Bronchial epithelial cell (primary cell): ENCODE measurements around the gene C10orf71. TPM values are rescaled to one million over a fixed set of nuclear protein-coding genes. Genes with fewer than 3 reads are reported as not detected.

Experiments
- DNase-seq: peaks from one replicate; pipeline ENCODE4 v3.0.0-alpha.2; 2010; ENCODE audit warnings: low read depth
- FAIRE-seq: peaks from 2 replicates; lab custom pipeline; 2011; peaks lifted over from hg19 to GRCh38; lab: Jason Lieb, UNC
- H3K27me3 ChIP-seq: 2 replicates; pipeline ENCODE4 v1.5.1; 2011; ENCODE audit warnings: low read length; ENCODE audit not compliant: control insufficient read depth, insufficient read depth
- H3K36me3 ChIP-seq: 2 replicates; pipeline ENCODE4 v1.5.1; 2011; ENCODE audit warnings: low read length; ENCODE audit not compliant: control insufficient read depth, insufficient read depth
- H3K4me3 ChIP-seq: 2 replicates; pipeline ENCODE4 v1.5.1; 2011; ENCODE audit warnings: mild to moderate bottlenecking, low read depth, low read length, control low read depth
- CTCF ChIP-seq: IDR thresholded peaks from 2 replicates; pipeline ENCODE4 v1.5.1; 2011; ENCODE audit warnings: mild to moderate bottlenecking, moderate library complexity, low read length, control low read depth, inconsistent platforms; ENCODE audit not compliant: insufficient read depth, severe bottlenecking
- total RNA-seq: library from RNA; depleted of rRNA; stranded (reverse); fragments of >200 nt; gene quantifications from 2 replicates; pipeline ENCODE4 v1.2.1, GENCODE V29; 2014

Gene C10orf71
- total RNA-seq, 1 donor from 2014 or later: not detected

- Histone ChIP-seq H3K27me3 (no peaks in the 10 kb centered on the region), H3K4me3 (no peak overlapping the region), H3K36me3 (no peaks in the 10 kb centered on the region)
- FAIRE-seq: no peak
- no peak for TF ChIP-seq CTCF
- no peak for DNase-seq
Measured at GRCh38 chr10:49314806-49315205, 15.8 kb downstream of the C10orf71 start.

GRCh38 chr10:49318028-49318427, 19.1 kb downstream of the C10orf71 start:
- FAIRE-seq (no peak), DNase-seq (no peak)
- no peaks in the 10 kb centered on the region for H3K27me3 ChIP-seq
- TF ChIP-seq CTCF: no peak
- H3K4me3 ChIP-seq: no peak overlapping the region
- no peaks in the 10 kb centered on the region for H3K36me3 ChIP-seq

- H3K4me3 ChIP-seq: no peak overlapping the region
- FAIRE-seq (no peak), DNase-seq (no peak)
- no peak for TF ChIP-seq CTCF
- H3K36me3 ChIP-seq: no peaks in the 10 kb centered on the region
- H3K27me3 ChIP-seq: no peaks in the 10 kb centered on the region
Measured at GRCh38 chr10:49318755-49319154, 19.8 kb downstream of the C10orf71 start.

- FAIRE-seq: no peak
- H3K36me3 ChIP-seq: no peaks in the 10 kb centered on the region
- DNase-seq: no peak
- no peaks in the 10 kb centered on the region for H3K27me3 ChIP-seq
- no peak for TF ChIP-seq CTCF
- no peak overlapping the region for H3K4me3 ChIP-seq
Measured at GRCh38 chr10:49319206-49319605, 20.2 kb downstream of the C10orf71 start.

- DNase-seq: no peak
- Histone ChIP-seq H3K36me3 (no peaks in the 10 kb centered on the region), H3K4me3 (no peak overlapping the region), H3K27me3 (no peaks in the 10 kb centered on the region)
- FAIRE-seq: peak; percentile 18
- no peak for TF ChIP-seq CTCF
Measured at GRCh38 chr10:49320191-49320590, 21.2 kb downstream of the C10orf71 start.

- DNase-seq: no peak
- TF ChIP-seq CTCF: no peak
- no peak overlapping the region for H3K4me3 ChIP-seq
- no peak for FAIRE-seq
- H3K36me3 ChIP-seq: no peaks in the 10 kb centered on the region
- H3K27me3 ChIP-seq: no peaks in the 10 kb centered on the region
Measured at GRCh38 chr10:49321021-49321420, 22.1 kb downstream of the C10orf71 start.
